ENCODE data around the gene PAPPA2.
"Not testable (repeated sequence)": the region's sequence is repeated elsewhere in the genome, so short reads cannot be mapped to it uniquely, and the experiment has no call there.

Gene PAPPA2

GRCh38 chr1:176462674-176463378 lies at the start of gene PAPPA2:
Gene PAPPA2, plus strand, starts transcription at chr1:176463175. Its CDS starts 93,148 bp downstream, at chr1:176556323.
- no peak for DNase-seq

- DNase-seq = no peak
Observed at GRCh38 chr1:176416777-176417176, 46.2 kb upstream of the PAPPA2 start.

GRCh38 chr1:176419608-176420007 lies 43.4 kb upstream of the PAPPA2 start:
- not testable (repeated sequence) for DNase-seq

GRCh38 chr1:176434234-176434633 lies 28.7 kb upstream of the PAPPA2 start:
- no peak for DNase-seq

GRCh38 chr1:176436251-176436650 lies 26.7 kb upstream of the PAPPA2 start:
- DNase-seq = no peak

- no peak for DNase-seq
Observed at GRCh38 chr1:176440176-176440575, 22.8 kb upstream of the PAPPA2 start.

GRCh38 chr1:176444286-176444685 lies 18.7 kb upstream of the PAPPA2 start:
- DNase-seq = no peak

GRCh38 chr1:176445402-176445801 lies 17.6 kb upstream of the PAPPA2 start:
- no peak for DNase-seq

- no peak for DNase-seq
Observed at GRCh38 chr1:176448340-176448739, 14.6 kb upstream of the PAPPA2 start.

- no peak for DNase-seq
Observed at GRCh38 chr1:176450526-176450925, 12.4 kb upstream of the PAPPA2 start.

GRCh38 chr1:176451741-176452140 lies 11.2 kb upstream of the PAPPA2 start:
- DNase-seq = not testable (repeated sequence)

- DNase-seq = no peak
Observed at GRCh38 chr1:176456795-176457194, 6.2 kb upstream of the PAPPA2 start.

- no peak for DNase-seq
Observed at GRCh38 chr1:176460544-176461336, 2.2 kb upstream of the PAPPA2 start.

- DNase-seq = no peak
Observed at GRCh38 chr1:176461576-176461975, 1.4 kb upstream of the PAPPA2 start.

- no peak for DNase-seq
Observed at GRCh38 chr1:176466514-176466913, 3.5 kb downstream of the PAPPA2 start.

- DNase-seq = no peak
Observed at GRCh38 chr1:176469450-176470010, 6.6 kb downstream of the PAPPA2 start.

- no peak for DNase-seq
Observed at GRCh38 chr1:176471338-176472121, 8.6 kb downstream of the PAPPA2 start.

GRCh38 chr1:176479971-176480370 lies 17.0 kb downstream of the PAPPA2 start:
- DNase-seq = no peak

- no peak for DNase-seq
Observed at GRCh38 chr1:176480750-176481149, 17.8 kb downstream of the PAPPA2 start.

- no peak for DNase-seq
Observed at GRCh38 chr1:176485083-176485482, 22.1 kb downstream of the PAPPA2 start.

GRCh38 chr1:176494436-176494835 lies 31.5 kb downstream of the PAPPA2 start:
- no peak for DNase-seq

GRCh38 chr1:176499671-176500070 lies 36.7 kb downstream of the PAPPA2 start:
- DNase-seq = no peak

GRCh38 chr1:176501599-176501998 lies 38.6 kb downstream of the PAPPA2 start:
- no peak for DNase-seq
